GM10266 (cell line): ENCODE results near the gene TCAF1.

Source experiments
- DNase-seq: peaks from one replicate; pipeline ENCODE4 v3.0.0; 2012; ENCODE audit errors: extremely low spot score
- CTCF ChIP-seq: IDR thresholded peaks from 2 replicates; pipeline ENCODE4 v1.5.1; 2012; ENCODE audit warnings: mild to moderate bottlenecking, low read depth; ENCODE audit not compliant: control insufficient read depth, insufficient read depth; ENCODE audit errors: missing control alignments

Gene TCAF1

GRCh38 chr7:143936087-143937009 lies 34.4 kb upstream of the TCAF1 start:
- DNase-seq = no peak
- TF ChIP-seq CTCF = no peak

GRCh38 chr7:143934526-143935325 lies 32.8 kb upstream of the TCAF1 start, which contains the start of gene OR2F2:
Gene OR2F2, plus strand, starts transcription at chr7:143935233. Its CDS starts 0 bp downstream, at chr7:143935233.
- no peak for TF ChIP-seq CTCF
- no peak for DNase-seq

- no peak for TF ChIP-seq CTCF
- no peak for DNase-seq
Observed at GRCh38 chr7:143931739-143932138, 29.8 kb upstream of the TCAF1 start.

- no peak for TF ChIP-seq CTCF
- no peak for DNase-seq
Observed at GRCh38 chr7:143929224-143929920, 27.4 kb upstream of the TCAF1 start.

GRCh38 chr7:143924851-143925250 lies 22.9 kb upstream of the TCAF1 start:
- no peak for DNase-seq
- no peak for TF ChIP-seq CTCF

GRCh38 chr7:143914938-143915652 lies 13.1 kb upstream of the TCAF1 start:
- TF ChIP-seq CTCF = no peak
- DNase-seq = no peak
